Measurements from ENCODE around the gene KLK12. TPM values are rescaled to one million over a fixed set of nuclear protein-coding genes. Genes with fewer than 3 reads are reported as not detected.
"Not testable (repeated sequence)": the region's sequence is repeated elsewhere in the genome, so short reads cannot be mapped to it uniquely, and the experiment has no call there.

KLK12 gene
- total and polyA plus RNA-seq, 10 donors = 0.16 TPM; not detected in 9

GRCh38 chr19:50992666-50993035, 42.2 kb downstream of the KLK12 start:
- Histone ChIP-seq H3K27me3 (replicated peaks in 1 of 7) (peaks cover 0 to 39% (median 0%) of the 10 kb centered on the region in 7 donors), H3K36me3 (no peaks in the 10 kb centered on the region), H3K27ac (no peak overlapping the region), H3K4me1 (no peaks in the 10 kb centered on the region), H3K9me3 (peaks cover 0 to 9% (median 4%) of the 10 kb centered on the region in 8 donors), H3K4me3 (no peak overlapping the region)
- 60 to 83% (median 72%) methylated on average over 2 of the region's 2 CpGs for WGBS, 5 donors
- no peak for TF ChIP-seq CTCF (IDR thresholded peaks at IDR 0.05 in 8 of 11, conservative IDR thresholded peaks at IDR 0.05 in 3 of 11)
- no peak for TF ChIP-seq POLR2A (IDR thresholded peaks at IDR 0.05)
- TF ChIP-seq POLR2AphosphoS5 (IDR thresholded peaks at IDR 0.05) = no peak
- DNase-seq = no peak
- intact Hi-C loops (cut with DNase I; ENCODE audit: low total_unique reads) = no loop called here

- H3K4me3 ChIP-seq; H3K27ac ChIP-seq; DNase-seq; H3K9me3 ChIP-seq; H3K4me1 ChIP-seq; intact Hi-C loops (cut with DNase I; ENCODE audit: low total_unique reads); H3K36me3 ChIP-seq: not testable (repeated sequence)
- peaks cover 0 to 75% (median 0%) of the 10 kb centered on the region in 7 donors for H3K27me3 ChIP-seq (replicated peaks in 1 of 7)
- 78 to 86% (median 84%) methylated on average over 14 of the region's 14 CpGs for WGBS, 5 donors
Observed at GRCh38 chr19:50984416-50984815, 50.4 kb downstream of the KLK12 start.

GRCh38 chr19:50983625-50984292, 51.0 kb downstream of the KLK12 start, which contains the start of gene KLK7:
Gene KLK7 (minus strand): TSS chr19:50983917. CDS start chr19:50982399, 1,518 bp downstream.
- H3K27ac ChIP-seq = no peak within 1 kb of the TSS
- WGBS, 5 donors = 16 to 32% (median 21%) methylated on average over 27 to 28 of the region's 28 CpGs
- DNase-seq = no peak

GRCh38 chr19:50982186-50982585, 52.6 kb downstream of the KLK12 start:
- intact Hi-C loops (cut with DNase I; ENCODE audit: low total_unique reads) = no loop called here
- peaks cover 0 to 70% (median 0%) of the 10 kb centered on the region in 7 donors for H3K27me3 ChIP-seq (replicated peaks in 1 of 7)
- H3K4me1 ChIP-seq = no peaks in the 10 kb centered on the region
- no peak for DNase-seq
- no peaks in the 10 kb centered on the region for H3K36me3 ChIP-seq
- H3K9me3 ChIP-seq = no peaks in the 10 kb centered on the region
- WGBS, 5 donors = 80 to 85% (median 82%) methylated on average over 4 of the region's 4 CpGs
- no peak overlapping the region for H3K4me3 ChIP-seq
- no peak overlapping the region for H3K27ac ChIP-seq
- no peak for TF ChIP-seq POLR2A (IDR thresholded peaks at IDR 0.05)
- TF ChIP-seq CTCF (IDR thresholded peaks at IDR 0.05 in 8 of 11, conservative IDR thresholded peaks at IDR 0.05 in 3 of 11) = no peak
- no peak for TF ChIP-seq POLR2AphosphoS5 (IDR thresholded peaks at IDR 0.05)

More at GRCh38 chr19:50983625-50984292, 51.0 kb downstream of the KLK12 start, which contains the start of gene KLK7:
- no peak within 1 kb of the TSS for H3K4me3 ChIP-seq
- no peaks in the 10 kb centered on the region for H3K36me3 ChIP-seq
- H3K9me3 ChIP-seq = no peaks in the 10 kb centered on the region
- TF ChIP-seq POLR2A (IDR thresholded peaks at IDR 0.05) = no peak
- TF ChIP-seq CTCF (IDR thresholded peaks at IDR 0.05 in 8 of 11, conservative IDR thresholded peaks at IDR 0.05 in 3 of 11) = no peak
- no peak for TF ChIP-seq POLR2AphosphoS5 (IDR thresholded peaks at IDR 0.05)
- intact Hi-C loops (cut with DNase I; ENCODE audit: low total_unique reads) = no loop called here
- H3K27me3 ChIP-seq (replicated peaks in 1 of 7) = peaks cover 0 to 75% (median 0%) of the 10 kb centered on the region in 7 donors
- H3K4me1 ChIP-seq = no peaks in the 10 kb centered on the region
